Measurements from ENCODE around the gene ACSF3.

The ACSF3 gene

DNA sequence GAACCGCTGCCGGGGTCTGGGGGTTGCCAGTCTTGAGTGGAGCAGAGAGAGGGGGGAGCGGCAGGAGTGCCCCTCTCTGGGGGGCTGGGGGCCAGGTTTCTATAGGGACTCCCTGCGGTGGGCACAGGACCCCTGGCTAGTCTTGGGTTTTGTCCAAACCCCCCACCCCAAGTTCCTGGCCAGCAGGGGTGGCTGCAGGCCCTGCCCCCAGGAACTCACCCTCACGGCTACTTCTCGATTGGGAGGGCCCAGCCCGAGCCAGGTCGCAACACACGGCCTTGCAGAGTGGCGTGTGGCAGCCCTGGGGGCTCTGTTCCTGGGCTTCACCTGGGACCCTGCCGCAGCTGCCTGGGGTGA is 78.5 kb downstream of the ACSF3 start:
- Mint-ChIP-seq H3K9me3 (no peaks in the 10 kb centered on the region), H3K4me1 (ENCODE audit: low read depth) (peaks cover 10% of the 10 kb centered on the region), H3K27ac (no peak overlapping the region), H3K4me3 (no peak overlapping the region), H3K27me3 (peaks cover 5% of the 10 kb centered on the region), H3K36me3 (ENCODE audit: low read depth) (no peaks in the 10 kb centered on the region)
- DNase-seq, result no peak

- peaks cover 5% of the 10 kb centered on the region for H3K27me3 Mint-ChIP-seq
- no peaks in the 10 kb centered on the region for H3K36me3 Mint-ChIP-seq (ENCODE audit: low read depth)
- H3K4me3 Mint-ChIP-seq, result no peak overlapping the region
- peaks cover 10% of the 10 kb centered on the region for H3K4me1 Mint-ChIP-seq (ENCODE audit: low read depth)
- H3K9me3 Mint-ChIP-seq, result no peaks in the 10 kb centered on the region
- no peak for DNase-seq
- H3K27ac Mint-ChIP-seq, result no peak overlapping the region
These were observed 79.0 kb downstream of the ACSF3 start for GRCh38 chr16:89172528-89173173.

- no peak for DNase-seq
- Mint-ChIP-seq H3K4me3 (no peak overlapping the region), H3K36me3 (ENCODE audit: low read depth) (no peaks in the 10 kb centered on the region), H3K9me3 (no peaks in the 10 kb centered on the region), H3K4me1 (ENCODE audit: low read depth) (peaks cover 8% of the 10 kb centered on the region), H3K27ac (no peak overlapping the region), H3K27me3 (peaks cover 5% of the 10 kb centered on the region)
These were observed 79.7 kb downstream of the ACSF3 start for GRCh38 chr16:89173174-89173921.

GRCh38 chr16:89174055-89174827 is 80.6 kb downstream of the ACSF3 start:
- Mint-ChIP-seq H3K36me3 (ENCODE audit: low read depth) (no peaks in the 10 kb centered on the region), H3K4me3 (no peak overlapping the region), H3K27me3 (peaks cover 5% of the 10 kb centered on the region), H3K4me1 (ENCODE audit: low read depth) (peaks cover 8% of the 10 kb centered on the region), H3K9me3 (no peaks in the 10 kb centered on the region), H3K27ac (no peak overlapping the region)
- DNase-seq, result no peak

GRCh38 chr16:89174877-89175276 is 81.2 kb downstream of the ACSF3 start:
- Mint-ChIP-seq H3K4me3 (no peak overlapping the region), H3K9me3 (no peaks in the 10 kb centered on the region), H3K27ac (no peak overlapping the region), H3K36me3 (ENCODE audit: low read depth) (no peaks in the 10 kb centered on the region), H3K27me3 (peaks cover 5% of the 10 kb centered on the region), H3K4me1 (ENCODE audit: low read depth) (peaks cover 8% of the 10 kb centered on the region)
- no peak for DNase-seq

- no peaks in the 10 kb centered on the region for H3K9me3 Mint-ChIP-seq
- no peak overlapping the region for H3K27ac Mint-ChIP-seq
- no peak overlapping the region for H3K4me3 Mint-ChIP-seq
- DNase-seq, result no peak
- H3K27me3 Mint-ChIP-seq, result peaks cover 4% of the 10 kb centered on the region
- no peaks in the 10 kb centered on the region for H3K36me3 Mint-ChIP-seq (ENCODE audit: low read depth)
- H3K4me1 Mint-ChIP-seq (ENCODE audit: low read depth), result peaks cover 5% of the 10 kb centered on the region
These were observed 81.9 kb downstream of the ACSF3 start for GRCh38 chr16:89175280-89176146.

DNA sequence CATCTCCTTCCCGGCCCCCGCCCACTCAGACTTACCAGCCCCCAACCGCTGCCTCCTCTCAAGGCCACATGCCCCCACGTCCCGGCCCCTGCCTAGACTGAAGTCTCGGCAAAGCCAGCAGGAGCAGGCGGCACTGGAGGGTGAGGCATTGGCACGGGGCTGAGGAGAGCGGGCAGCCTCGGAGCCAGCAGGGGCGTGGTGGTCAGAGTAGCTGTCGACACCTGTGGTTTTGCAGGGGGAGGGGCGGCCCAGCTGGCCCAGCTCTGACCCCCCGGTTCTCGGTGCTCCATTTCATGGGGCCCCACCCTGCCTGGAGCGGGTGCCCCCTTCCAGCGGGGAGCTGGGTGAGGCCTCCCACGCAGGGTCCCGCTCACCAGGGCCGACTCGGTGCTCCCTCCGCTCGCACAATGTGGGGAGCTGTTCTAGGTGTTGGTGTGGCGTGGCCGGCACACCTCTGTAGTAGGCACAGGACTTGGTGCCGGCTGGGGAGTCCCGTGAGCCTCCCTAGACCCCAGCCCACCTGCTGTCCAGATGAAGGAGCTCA is 82.6 kb downstream of the ACSF3 start:
- no peak overlapping the region for H3K4me3 Mint-ChIP-seq
- H3K27me3 Mint-ChIP-seq, result no peaks in the 10 kb centered on the region
- H3K9me3 Mint-ChIP-seq, result no peaks in the 10 kb centered on the region
- no peak for DNase-seq
- H3K36me3 Mint-ChIP-seq (ENCODE audit: low read depth), result no peaks in the 10 kb centered on the region
- H3K27ac Mint-ChIP-seq, result no peak overlapping the region
- peaks cover 1% of the 10 kb centered on the region for H3K4me1 Mint-ChIP-seq (ENCODE audit: low read depth)

- DNase-seq, result no peak
- peaks cover 2% of the 10 kb centered on the region for H3K4me1 Mint-ChIP-seq (ENCODE audit: low read depth)
- no peaks in the 10 kb centered on the region for H3K36me3 Mint-ChIP-seq (ENCODE audit: low read depth)
- no peak overlapping the region for H3K27ac Mint-ChIP-seq
- no peaks in the 10 kb centered on the region for H3K9me3 Mint-ChIP-seq
- H3K4me3 Mint-ChIP-seq, result no peak overlapping the region
- no peaks in the 10 kb centered on the region for H3K27me3 Mint-ChIP-seq
These were observed 83.1 kb downstream of the ACSF3 start for GRCh38 chr16:89176717-89177116.

- Mint-ChIP-seq H3K27me3 (no peaks in the 10 kb centered on the region), H3K27ac (no peak overlapping the region), H3K36me3 (ENCODE audit: low read depth) (no peaks in the 10 kb centered on the region), H3K9me3 (no peaks in the 10 kb centered on the region), H3K4me1 (ENCODE audit: low read depth) (peaks cover 3% of the 10 kb centered on the region), H3K4me3 (no peak overlapping the region)
- DNase-seq, result no peak
These were observed 83.8 kb downstream of the ACSF3 start for GRCh38 chr16:89177501-89177900.

DNA sequence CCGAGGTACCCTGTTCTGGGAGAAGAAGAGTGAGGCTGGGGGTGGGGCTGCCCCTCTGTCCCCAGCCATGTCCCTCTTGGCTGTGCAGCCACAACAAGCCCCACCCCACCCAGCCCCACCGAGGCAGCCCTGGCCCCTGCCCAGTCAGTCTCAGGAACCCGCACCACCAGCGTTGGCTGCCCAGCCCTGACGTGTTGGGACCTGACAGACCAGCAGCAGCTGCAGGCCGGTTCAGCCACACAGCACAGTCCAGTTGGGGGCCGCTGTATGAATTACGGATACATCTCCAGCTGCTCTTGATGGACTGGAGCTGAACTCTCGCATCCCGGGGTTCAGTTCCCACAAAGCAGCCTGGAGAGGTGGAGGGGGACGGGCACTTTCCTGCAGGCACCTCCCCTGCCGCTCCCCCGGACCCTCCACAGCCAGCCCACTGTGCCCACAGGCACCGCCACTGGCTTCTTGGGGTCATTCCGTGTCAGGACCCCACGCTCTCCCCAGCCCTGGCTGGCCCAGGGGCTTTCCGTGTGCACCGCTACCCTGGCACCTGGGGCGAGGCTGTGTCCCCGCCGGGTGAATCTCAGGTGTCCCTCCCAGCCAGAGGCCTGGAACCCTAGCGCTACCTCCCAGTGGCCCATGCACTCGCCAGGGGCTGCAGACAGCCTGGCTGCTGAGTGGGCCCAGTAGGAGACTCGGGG is 84.9 kb downstream of the ACSF3 start:
- Mint-ChIP-seq H3K9me3 (no peaks in the 10 kb centered on the region), H3K27ac (no peak overlapping the region), H3K4me1 (ENCODE audit: low read depth) (peaks cover 4% of the 10 kb centered on the region), H3K36me3 (ENCODE audit: low read depth) (no peaks in the 10 kb centered on the region), H3K4me3 (no peak overlapping the region), H3K27me3 (no peaks in the 10 kb centered on the region)
- DNase-seq, result no peak

DNA sequence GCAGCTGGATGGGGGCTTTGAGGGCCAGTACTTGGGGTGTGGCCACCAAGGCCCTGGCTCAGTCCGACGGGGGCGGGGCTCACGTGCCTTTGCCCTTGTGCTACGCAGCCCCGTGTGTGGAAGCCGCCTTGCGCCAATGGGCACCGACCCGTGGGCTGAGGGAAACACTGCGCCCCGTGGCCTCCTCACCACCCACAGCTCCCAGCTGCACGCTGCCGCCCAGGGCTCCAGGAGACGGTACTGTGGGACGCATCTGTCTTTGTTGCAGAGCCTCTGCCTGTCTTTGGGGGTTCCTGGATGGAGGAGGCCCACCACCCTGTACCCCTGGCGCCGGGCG is 85.5 kb downstream of the ACSF3 start:
- Mint-ChIP-seq H3K4me3 (no peak overlapping the region), H3K27ac (no peak overlapping the region), H3K9me3 (no peaks in the 10 kb centered on the region), H3K4me1 (ENCODE audit: low read depth) (peaks cover 4% of the 10 kb centered on the region), H3K27me3 (no peaks in the 10 kb centered on the region), H3K36me3 (ENCODE audit: low read depth) (no peaks in the 10 kb centered on the region)
- no peak for DNase-seq

DNA sequence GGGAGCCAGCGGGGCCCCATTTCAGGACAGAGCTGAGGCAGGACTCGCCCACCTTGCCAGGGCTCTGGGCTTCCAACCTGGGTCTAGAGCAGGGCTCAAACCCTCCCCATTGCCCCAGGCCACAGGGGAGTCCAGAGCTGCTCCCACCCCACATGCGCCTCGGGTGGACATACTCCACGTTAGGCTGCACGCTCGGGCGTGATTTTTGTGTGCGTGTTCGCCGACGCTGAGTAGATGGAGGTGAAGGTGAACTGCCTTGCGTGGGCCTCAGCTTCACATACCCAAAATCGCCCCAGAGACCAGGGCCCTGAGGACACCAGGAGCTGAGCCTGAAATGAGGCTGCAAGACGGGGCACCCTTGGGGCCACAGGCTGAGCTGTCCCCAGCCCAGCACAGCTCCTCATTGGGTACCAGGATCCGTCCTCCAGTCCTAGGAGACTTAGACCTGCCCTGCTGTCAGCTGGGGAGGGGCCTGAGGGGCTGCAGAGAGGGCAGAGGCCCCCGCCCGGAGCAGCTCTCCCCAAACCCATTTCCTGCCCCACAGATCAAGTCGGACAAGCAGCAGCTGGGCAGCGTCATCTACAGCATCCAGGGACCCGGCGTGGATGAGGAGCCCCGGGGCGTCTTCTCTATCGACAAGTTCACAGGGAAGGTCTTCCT is 86.1 kb downstream of the ACSF3 start:
- no peak for DNase-seq
- Mint-ChIP-seq H3K27ac (no peak overlapping the region), H3K9me3 (no peaks in the 10 kb centered on the region), H3K27me3 (no peaks in the 10 kb centered on the region), H3K4me1 (ENCODE audit: low read depth) (peaks cover 4% of the 10 kb centered on the region), H3K4me3 (no peak overlapping the region), H3K36me3 (ENCODE audit: low read depth) (no peaks in the 10 kb centered on the region)

DNA sequence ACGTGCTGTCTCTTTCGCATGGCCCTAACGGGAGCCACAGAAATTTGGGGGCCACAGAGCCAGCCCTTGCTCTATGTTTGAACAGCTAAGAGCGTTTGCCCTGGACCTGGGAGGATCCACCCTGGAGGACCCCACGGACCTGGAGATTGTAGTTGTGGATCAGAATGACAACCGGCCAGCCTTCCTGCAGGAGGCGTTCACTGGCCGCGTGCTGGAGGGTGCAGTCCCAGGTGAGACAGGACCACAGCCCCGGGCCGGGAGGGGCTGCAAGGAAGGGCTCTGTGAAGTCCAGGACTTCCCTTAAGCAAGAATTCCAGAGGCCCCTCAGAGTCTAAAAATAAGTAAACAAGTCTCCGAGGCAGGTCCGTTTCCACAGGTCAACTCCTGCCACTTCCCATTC is 89.8 kb downstream of the ACSF3 start:
- no peaks in the 10 kb centered on the region for H3K27me3 Mint-ChIP-seq
- DNase-seq, result no peak
- no peak overlapping the region for H3K4me3 Mint-ChIP-seq
- no peak overlapping the region for H3K27ac Mint-ChIP-seq
- H3K9me3 Mint-ChIP-seq, result no peaks in the 10 kb centered on the region
- H3K4me1 Mint-ChIP-seq (ENCODE audit: low read depth), result peaks cover 4% of the 10 kb centered on the region
- H3K36me3 Mint-ChIP-seq (ENCODE audit: low read depth), result no peaks in the 10 kb centered on the region

All from activated T-cell treated with anti-CD3 and anti-CD28 coated beads, Interleukin-2, amount 50 U/mL, for 24 hours (primary cell).